H7 (cell line): ENCODE measurements around the gene AKT3. TPM values are rescaled to one million over a fixed set of nuclear protein-coding genes. Genes with fewer than 3 reads are reported as not detected.

ENCODE experiments used
- DNase-seq: peaks from one replicate; pipeline ENCODE4 v3.0.0; 2012
- H3K27me3 ChIP-seq: 2 replicates; pipeline ENCODE4 v1.6.0; 2011; ENCODE audit warnings: mild to moderate bottlenecking, low read length; ENCODE audit not compliant: control insufficient read depth, insufficient read depth
- H3K36me3 ChIP-seq: replicated peaks from 2 replicates; pipeline ENCODE4 v1.5.1; 2011; ENCODE audit warnings: low read length; ENCODE audit not compliant: control insufficient read depth, insufficient read depth
- H3K4me3 ChIP-seq: 2 replicates; pipeline ENCODE4 v1.5.1; 2011; ENCODE audit warnings: low read depth, mild to moderate bottlenecking, control low read depth, low read length, moderate library complexity; ENCODE audit not compliant: insufficient read depth
- total RNA-seq: library from RNA; depleted of rRNA; stranded (reverse); fragments of >200 nt; shearing (Covaris generic); gene quantifications from 2 replicates; pipeline ENCODE4 v1.2.3, GENCODE V29; 2014; rRNA removed

The AKT3 gene
- total RNA-seq, 1 experiment from 2014 or later = 15.0 TPM

- Histone ChIP-seq H3K4me3 (no peak overlapping the region), H3K27me3 (no peaks in the 10 kb centered on the region), H3K36me3 (no peaks in the 10 kb centered on the region)
- DNase-seq = no peak
Observed at GRCh38 chr1:243449373-243449772, 400.7 kb downstream of the AKT3 start.

GRCh38 chr1:243447844-243448243 is 402.2 kb downstream of the AKT3 start:
- H3K36me3 ChIP-seq = no peaks in the 10 kb centered on the region
- H3K27me3 ChIP-seq = no peaks in the 10 kb centered on the region
- DNase-seq = no peak
- no peak overlapping the region for H3K4me3 ChIP-seq

- Histone ChIP-seq H3K4me3 (no peak overlapping the region), H3K36me3 (no peaks in the 10 kb centered on the region), H3K27me3 (no peaks in the 10 kb centered on the region)
- no peak for DNase-seq
Observed at GRCh38 chr1:243447347-243447746, 402.7 kb downstream of the AKT3 start.

GRCh38 chr1:243443557-243443956 is 406.5 kb downstream of the AKT3 start:
- Histone ChIP-seq H3K27me3 (no peaks in the 10 kb centered on the region), H3K4me3 (no peak overlapping the region), H3K36me3 (no peaks in the 10 kb centered on the region)
- DNase-seq = no peak

- Histone ChIP-seq H3K36me3 (no peaks in the 10 kb centered on the region), H3K4me3 (no peak overlapping the region), H3K27me3 (no peaks in the 10 kb centered on the region)
- no peak for DNase-seq
Observed at GRCh38 chr1:243441601-243442000, 408.4 kb downstream of the AKT3 start.

- no peaks in the 10 kb centered on the region for H3K27me3 ChIP-seq
- H3K36me3 ChIP-seq = no peaks in the 10 kb centered on the region
- no peak for DNase-seq
- H3K4me3 ChIP-seq = no peak overlapping the region
Observed at GRCh38 chr1:243440406-243440805, 409.6 kb downstream of the AKT3 start.

GRCh38 chr1:243438815-243439214 is 411.2 kb downstream of the AKT3 start:
- no peak for DNase-seq
- Histone ChIP-seq H3K27me3 (no peaks in the 10 kb centered on the region), H3K36me3 (no peaks in the 10 kb centered on the region), H3K4me3 (no peak overlapping the region)

Other genes with a start within 250 kb of the AKT3 start
- 21.9 and 26.7 TPM in 2 replicates for gene ZBTB18, start 201.0 kb upstream of the AKT3 start, total RNA-seq